Measurements from ENCODE around the gene ABHD8.

ABHD8 gene

GRCh38 chr19:17263712-17264640 is 39.2 kb downstream of the ABHD8 start:
- no peak for TF ChIP-seq GATA3 (IDR thresholded peaks at IDR 0.05; ENCODE audit: low read depth, low read length)
- TF ChIP-seq GATA2 (IDR thresholded peaks at IDR 0.05; ENCODE audit: low read depth, low read length): no peak

GRCh38 chr19:17262557-17262956 is 40.7 kb downstream of the ABHD8 start:
- TF ChIP-seq GATA3 (IDR thresholded peaks at IDR 0.05; ENCODE audit: low read depth, low read length) (no peak), GATA2 (IDR thresholded peaks at IDR 0.05; ENCODE audit: low read depth, low read length) (no peak)

- no peak for TF ChIP-seq GATA3 (IDR thresholded peaks at IDR 0.05; ENCODE audit: low read depth, low read length)
- no peak for TF ChIP-seq GATA2 (IDR thresholded peaks at IDR 0.05; ENCODE audit: low read depth, low read length)
These were observed 42.3 kb downstream of the ABHD8 start for GRCh38 chr19:17260842-17261325.

GRCh38 chr19:17259934-17260333 is 43.3 kb downstream of the ABHD8 start:
- TF ChIP-seq GATA2 (IDR thresholded peaks at IDR 0.05; ENCODE audit: low read depth, low read length): no peak
- no peak for TF ChIP-seq GATA3 (IDR thresholded peaks at IDR 0.05; ENCODE audit: low read depth, low read length)

- no peak for TF ChIP-seq GATA3 (IDR thresholded peaks at IDR 0.05; ENCODE audit: low read depth, low read length)
- TF ChIP-seq GATA2 (IDR thresholded peaks at IDR 0.05; ENCODE audit: low read depth, low read length): no peak
These were observed 44.0 kb downstream of the ABHD8 start for GRCh38 chr19:17259118-17259780.

- TF ChIP-seq GATA3 (IDR thresholded peaks at IDR 0.05; ENCODE audit: low read depth, low read length) (no peak), GATA2 (IDR thresholded peaks at IDR 0.05; ENCODE audit: low read depth, low read length) (no peak)
These were observed 47.1 kb downstream of the ABHD8 start for GRCh38 chr19:17256130-17256529.

GRCh38 chr19:17255150-17255621 is 48.0 kb downstream of the ABHD8 start:
- TF ChIP-seq GATA3 (IDR thresholded peaks at IDR 0.05; ENCODE audit: low read depth, low read length) (no peak), GATA2 (IDR thresholded peaks at IDR 0.05; ENCODE audit: low read depth, low read length) (no peak)

- TF ChIP-seq GATA3 (IDR thresholded peaks at IDR 0.05; ENCODE audit: low read depth, low read length) (no peak), GATA2 (IDR thresholded peaks at IDR 0.05; ENCODE audit: low read depth, low read length) (no peak)
These were observed 48.6 kb downstream of the ABHD8 start for GRCh38 chr19:17254636-17255035.

- TF ChIP-seq GATA3 (IDR thresholded peaks at IDR 0.05; ENCODE audit: low read depth, low read length) (no peak), GATA2 (IDR thresholded peaks at IDR 0.05; ENCODE audit: low read depth, low read length) (no peak)
These were observed 53.2 kb downstream of the ABHD8 start for GRCh38 chr19:17249887-17250548.

- TF ChIP-seq GATA2 (IDR thresholded peaks at IDR 0.05; ENCODE audit: low read depth, low read length) (no peak), GATA3 (IDR thresholded peaks at IDR 0.05; ENCODE audit: low read depth, low read length) (no peak)
These were observed 55.0 kb downstream of the ABHD8 start for GRCh38 chr19:17248011-17248776.

- TF ChIP-seq GATA3 (IDR thresholded peaks at IDR 0.05; ENCODE audit: low read depth, low read length): no peak
These were observed 56.4 kb downstream of the ABHD8 start for GRCh38 chr19:17246681-17247425.

- TF ChIP-seq GATA3 (IDR thresholded peaks at IDR 0.05; ENCODE audit: low read depth, low read length) (no peak), GATA2 (IDR thresholded peaks at IDR 0.05; ENCODE audit: low read depth, low read length) (no peak)
These were observed 57.7 kb downstream of the ABHD8 start, which contains the start of gene NR2F6 for GRCh38 chr19:17245535-17245984. Gene NR2F6, minus strand, starts transcription at chr19:17245919. Its CDS starts 699 bp downstream, at chr19:17245220.

All from SH-SY5Y (cell line).